HUES48 (cell line): Measurements from ENCODE around the gene PLET1.

Source experiments
- H3K27ac ChIP-seq: one replicate; pipeline ENCODE4 v1.7.0; 2013; ENCODE audit warnings: low read depth, low read length, inconsistent platforms
- H3K27me3 ChIP-seq: 2 replicates; pipeline ENCODE4 v1.6.1; 2013; ENCODE audit warnings: mild to moderate bottlenecking, low read length; ENCODE audit not compliant: control insufficient read depth, insufficient read depth
- H3K36me3 ChIP-seq: 2 replicates; pipeline ENCODE4 v1.6.1; 2013; ENCODE audit warnings: low read length; ENCODE audit not compliant: control insufficient read depth, insufficient read depth
- H3K4me1 ChIP-seq: 2 replicates; pipeline ENCODE4 v1.6.1; 2013; ENCODE audit warnings: mild to moderate bottlenecking, low read length; ENCODE audit not compliant: control insufficient read depth, insufficient read depth
- H3K4me3 ChIP-seq: 2 replicates; pipeline ENCODE4 v1.5.1; 2013; ENCODE audit warnings: mild to moderate bottlenecking, low read depth, low read length
- H3K9ac ChIP-seq: 2 replicates; pipeline ENCODE4 v1.6.1; 2013; ENCODE audit warnings: mild to moderate bottlenecking, low read depth, low read length, moderate library complexity
- H3K9me3 ChIP-seq: 2 replicates; pipeline ENCODE4 v1.6.1; 2013; ENCODE audit warnings: low read length; ENCODE audit not compliant: control insufficient read depth, insufficient read depth

Gene PLET1

DNA sequence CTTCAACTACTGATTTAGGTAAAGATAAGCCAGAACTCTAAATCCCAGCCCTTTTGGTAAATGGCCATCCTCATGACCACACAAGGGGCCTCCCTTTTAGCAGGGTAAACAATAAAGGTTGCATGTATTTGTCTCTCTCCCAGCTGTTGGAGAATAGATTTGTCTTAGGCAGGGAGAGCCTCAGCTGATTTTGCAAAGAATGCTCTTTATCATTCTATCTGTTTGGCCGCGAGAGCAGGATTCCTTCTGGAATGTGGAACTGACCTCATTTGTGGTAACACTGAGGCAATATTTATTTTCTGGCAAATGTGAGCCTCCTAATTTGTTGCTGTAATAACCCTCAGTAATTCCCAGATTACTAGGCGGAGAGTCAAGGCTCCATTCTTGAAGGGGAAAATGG, 19.2 kb downstream of the PLET1 start:
- Histone ChIP-seq H3K9ac (no peak overlapping the region), H3K9me3 (peaks cover 12% of the 10 kb centered on the region), H3K27me3 (no peaks in the 10 kb centered on the region), H3K4me3 (no peak overlapping the region), H3K27ac (no peak overlapping the region), H3K4me1 (no peaks in the 10 kb centered on the region), H3K36me3 (peaks cover 17% of the 10 kb centered on the region)

DNA sequence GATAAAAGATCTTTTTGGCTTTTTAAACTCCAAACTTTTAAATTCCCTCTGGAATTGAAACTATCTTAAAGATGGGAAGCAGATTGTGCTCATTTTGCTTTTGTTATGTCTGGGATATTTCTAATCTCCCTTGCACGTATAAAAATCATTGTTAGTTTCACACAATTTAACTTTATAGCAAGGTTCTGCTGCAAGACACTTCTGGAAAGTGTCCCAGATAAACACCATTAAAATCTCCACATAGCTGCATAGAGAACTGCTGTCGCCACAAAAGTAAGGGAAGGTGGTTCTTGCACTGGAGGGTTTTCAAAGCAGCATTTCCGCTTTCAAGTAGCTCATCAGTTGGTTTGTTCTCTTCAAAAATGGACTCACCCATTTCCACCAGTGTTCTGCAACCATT, 22.6 kb downstream of the PLET1 start:
- Histone ChIP-seq H3K27ac (no peak overlapping the region), H3K9ac (no peak overlapping the region), H3K4me3 (no peak overlapping the region), H3K27me3 (no peaks in the 10 kb centered on the region), H3K4me1 (no peaks in the 10 kb centered on the region), H3K9me3 (no peaks in the 10 kb centered on the region), H3K36me3 (peaks cover 43% of the 10 kb centered on the region)

- peaks cover 49% of the 10 kb centered on the region for H3K36me3 ChIP-seq
- no peak overlapping the region for H3K27ac ChIP-seq
- H3K27me3 ChIP-seq = no peaks in the 10 kb centered on the region
- H3K9ac ChIP-seq = no peak overlapping the region
- no peak overlapping the region for H3K4me3 ChIP-seq
- H3K9me3 ChIP-seq = no peaks in the 10 kb centered on the region
- no peaks in the 10 kb centered on the region; the same call in 1 of the 2 replicates for H3K4me1 ChIP-seq
These were observed 23.2 kb downstream of the PLET1 start for GRCh38 chr11:112237451-112237850.

GRCh38 chr11:112235750-112236390, 24.8 kb downstream of the PLET1 start:
- no peak overlapping the region for H3K4me3 ChIP-seq
- H3K4me1 ChIP-seq = no peaks in the 10 kb centered on the region; the same call in 1 of the 2 replicates
- H3K27ac ChIP-seq = no peak overlapping the region
- peaks cover 56% of the 10 kb centered on the region for H3K36me3 ChIP-seq
- H3K9ac ChIP-seq = no peak overlapping the region
- H3K9me3 ChIP-seq = no peaks in the 10 kb centered on the region
- no peaks in the 10 kb centered on the region for H3K27me3 ChIP-seq

- H3K27me3 ChIP-seq = no peaks in the 10 kb centered on the region
- peaks cover 66% of the 10 kb centered on the region for H3K36me3 ChIP-seq
- H3K4me1 ChIP-seq = peaks cover 6% of the 10 kb centered on the region; the same call in 1 of the 2 replicates
- H3K4me3 ChIP-seq = no peak overlapping the region
- H3K27ac ChIP-seq = no peak overlapping the region
- H3K9me3 ChIP-seq = no peaks in the 10 kb centered on the region
- no peak overlapping the region for H3K9ac ChIP-seq
These were observed 28.7 kb downstream of the PLET1 start for GRCh38 chr11:112231952-112232351.

DNA sequence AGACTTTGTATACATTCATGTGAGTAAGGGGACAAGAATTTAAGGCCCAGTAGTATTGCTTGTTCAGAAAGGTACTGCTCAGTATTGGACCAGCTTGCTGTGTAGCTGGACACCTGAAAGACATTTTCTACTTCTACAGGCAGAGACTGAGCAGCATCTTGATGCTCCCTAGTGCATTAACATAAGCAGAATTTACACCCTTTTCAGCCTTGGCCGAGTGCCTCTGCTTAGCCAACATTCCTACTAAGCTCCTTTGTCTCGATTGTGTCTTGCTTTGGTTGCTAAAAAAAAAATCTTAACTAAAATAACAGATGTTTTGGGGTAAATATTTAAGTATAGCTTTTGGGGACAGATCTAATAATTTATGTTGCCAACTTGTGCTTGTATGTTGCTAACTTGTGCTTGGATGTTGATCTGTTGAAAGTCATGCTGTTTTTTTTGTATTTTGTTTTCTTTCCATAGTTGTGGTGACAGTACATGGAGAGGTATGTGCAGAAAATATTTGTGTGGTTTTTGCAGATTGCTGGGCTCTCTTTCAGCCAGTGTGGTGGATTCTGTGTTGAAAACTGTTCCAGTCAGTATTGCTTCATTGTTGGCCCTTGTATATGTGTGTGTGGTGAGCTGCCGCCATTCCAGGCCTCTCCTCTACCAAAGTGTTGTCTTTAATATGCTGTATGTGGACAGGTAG, 30.8 kb downstream of the PLET1 start:
- Histone ChIP-seq H3K27me3 (no peaks in the 10 kb centered on the region), H3K4me1 (peaks cover 6% of the 10 kb centered on the region; the same call in 1 of the 2 replicates), H3K27ac (no peak overlapping the region), H3K4me3 (no peak overlapping the region), H3K9ac (no peak overlapping the region), H3K36me3 (peaks cover 50% of the 10 kb centered on the region), H3K9me3 (no peaks in the 10 kb centered on the region)

DNA sequence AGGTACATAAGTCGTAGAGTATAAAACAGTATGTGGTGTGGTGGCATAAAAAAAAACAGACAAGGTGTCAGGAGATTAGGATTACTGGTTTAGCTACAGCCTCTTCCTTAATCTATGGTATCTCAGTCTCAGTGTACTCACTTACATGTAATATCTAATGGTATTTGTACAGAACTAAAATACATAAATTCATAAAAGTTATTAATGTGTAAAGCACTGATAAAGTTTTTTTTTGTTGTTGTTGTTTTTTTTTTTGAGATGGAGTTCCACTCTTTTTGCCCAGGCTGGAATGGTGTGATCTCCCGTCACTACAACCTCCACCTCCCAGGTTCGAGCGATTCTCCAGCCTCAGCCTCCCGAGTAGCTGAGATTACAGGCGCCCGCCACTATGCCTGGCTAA, 31.5 kb downstream of the PLET1 start:
- Histone ChIP-seq H3K9me3 (no peaks in the 10 kb centered on the region), H3K4me1 (peaks cover 6% of the 10 kb centered on the region; the same call in 1 of the 2 replicates), H3K9ac (no peak overlapping the region), H3K27ac (no peak overlapping the region), H3K4me3 (no peak overlapping the region), H3K27me3 (no peaks in the 10 kb centered on the region), H3K36me3 (peaks cover 46% of the 10 kb centered on the region)

DNA sequence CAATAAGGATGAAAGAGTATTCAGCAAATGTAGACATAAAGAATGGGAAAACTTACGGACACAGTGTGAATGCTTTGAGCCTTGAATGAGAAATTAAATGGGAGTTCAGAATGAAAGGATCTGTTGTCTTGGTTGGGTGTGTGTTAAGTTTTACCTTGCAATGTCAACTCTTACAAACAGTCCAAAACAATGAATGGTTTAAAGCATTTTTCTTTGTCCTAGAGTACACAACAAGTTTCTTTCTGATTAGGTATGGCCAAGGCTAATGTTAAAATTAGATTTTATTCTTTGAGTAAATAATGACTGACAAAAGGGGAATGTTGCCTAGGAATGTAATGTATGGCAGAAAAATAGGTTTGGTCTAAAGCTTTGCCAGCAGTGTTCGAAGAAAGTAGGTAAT, 32.0 kb downstream of the PLET1 start:
- Histone ChIP-seq H3K9ac (no peak overlapping the region), H3K36me3 (peaks cover 43% of the 10 kb centered on the region)

DNA sequence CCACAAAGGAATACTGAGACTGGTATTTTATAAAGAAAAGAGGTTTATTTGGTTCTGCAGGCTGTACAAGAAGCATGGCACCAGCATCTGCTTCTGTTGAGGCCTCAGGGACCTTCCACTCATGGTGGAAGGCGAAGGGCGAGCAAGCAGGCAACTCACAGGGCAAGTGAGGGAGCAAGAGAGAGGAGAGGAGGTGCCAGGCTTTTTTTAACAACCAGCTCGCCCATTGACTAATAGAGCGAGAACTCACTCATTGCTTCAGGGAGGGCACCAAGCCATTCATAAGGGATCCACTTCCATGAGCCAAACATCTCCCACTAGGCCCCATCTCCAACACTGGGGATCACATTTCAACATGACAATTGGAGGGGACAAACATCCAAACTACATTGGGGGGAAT, 33.2 kb downstream of the PLET1 start:
- H3K4me3 ChIP-seq = peak overlapping the region; percentile 91
- H3K27me3 ChIP-seq = peaks cover 5% of the 10 kb centered on the region
- peaks cover 30% of the 10 kb centered on the region for H3K36me3 ChIP-seq
- no peaks in the 10 kb centered on the region for H3K9me3 ChIP-seq
- H3K4me1 ChIP-seq = peaks cover 6% of the 10 kb centered on the region; the same call in 1 of the 2 replicates
- 0 out of 2 replicates have a peak overlapping the region, but pooled peaks have one; percentile 88 for H3K9ac ChIP-seq
- no peak overlapping the region for H3K27ac ChIP-seq

More for the DNA sequence above, 32.0 kb downstream of the PLET1 start:
- H3K4me3 ChIP-seq = no peak overlapping the region
- no peaks in the 10 kb centered on the region for H3K9me3 ChIP-seq
- peaks cover 6% of the 10 kb centered on the region; the same call in 1 of the 2 replicates for H3K4me1 ChIP-seq
- H3K27ac ChIP-seq = no peak overlapping the region
- peaks cover 4% of the 10 kb centered on the region; the same call in 1 of the 2 replicates for H3K27me3 ChIP-seq

DNA sequence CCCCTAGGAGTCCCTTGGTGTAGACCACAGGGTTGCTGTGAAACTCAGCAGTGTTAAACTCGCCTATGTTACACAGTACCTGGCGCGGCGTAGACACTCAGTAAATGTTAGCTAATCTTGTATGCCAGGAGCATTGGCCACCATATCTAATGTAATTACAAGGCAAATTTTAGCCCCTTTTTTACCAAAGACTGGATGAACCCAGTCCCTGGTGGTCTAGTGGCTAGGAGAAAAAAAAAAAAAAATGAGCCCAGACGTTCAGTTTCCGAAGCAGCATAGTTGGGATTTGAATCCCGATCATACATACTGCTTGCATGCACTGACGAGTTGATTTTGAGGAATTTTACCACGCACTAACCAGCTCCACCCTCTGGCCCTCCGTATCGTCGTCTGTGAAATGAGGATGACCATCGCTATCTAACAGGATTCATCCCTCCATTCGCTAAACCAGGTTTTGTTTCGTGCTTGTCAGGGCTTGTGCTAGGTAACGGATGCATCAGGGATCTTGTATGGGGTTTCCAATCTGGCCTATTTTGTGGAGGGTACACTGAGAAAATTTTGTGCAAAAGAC, 33.7 kb downstream of the PLET1 start:
- Histone ChIP-seq H3K4me3 (peak overlapping the region; percentile 91), H3K27ac (peak overlapping the region; percentile 90), H3K4me1 (peaks cover 6% of the 10 kb centered on the region; the same call in 1 of the 2 replicates), H3K36me3 (peaks cover 29% of the 10 kb centered on the region), H3K9ac (peak overlapping the region; percentile 88), H3K27me3 (peaks cover 5% of the 10 kb centered on the region), H3K9me3 (no peaks in the 10 kb centered on the region)
